K562 (cell line): ENCODE measurements around the gene IRAK2. TPM values are rescaled to one million over a fixed set of nuclear protein-coding genes. Genes with fewer than 3 reads are reported as not detected.
A peak's percentile ranks its signal among the peaks of the same experiment; 100 is the strongest.

Source experiments
- ATF1 ChIP-seq, 2 experiments: fragments of 450-650 bp in 1 of 2; IDR thresholded peaks; 2 replicates each; pipeline ENCODE4 v1.6.1; 2016; ENCODE audit warnings: missing compliant biosample characterization in 1 of 2, missing genetic modification characterization in 1 of 2
- ATF3 ChIP-seq, 2 experiments: fragments of 450-650 bp in 1 of 2; sonication (generic) in 1 of 2; formaldehyde crosslinking in 1 of 2; IDR thresholded peaks in 1 of 2; conservative IDR thresholded peaks in 1 of 2; 2 replicates each; pipeline versions ENCODE4 v1.6.1 to v1.8.1; 2016 to 2023; ENCODE audit warnings: mild to moderate bottlenecking in 2 of 2, moderate library complexity in 2 of 2, inconsistent platforms in 1 of 2, missing genetic modification reagents in 1 of 2
- BCOR ChIP-seq: fragments of 450-650 bp; IDR thresholded peaks from 2 replicates; pipeline ENCODE4 v1.6.1; 2016
- COPS2 ChIP-seq: fragments of 450-650 bp; conservative IDR thresholded peaks from 2 replicates; pipeline ENCODE4 v1.6.1; 2016; ENCODE audit warnings: mild to moderate bottlenecking, moderate library complexity
- EP400 ChIP-seq: fragments of 450-650 bp; IDR thresholded peaks from 2 replicates; pipeline ENCODE4 v1.6.1; 2017; ENCODE audit warnings: antibody characterized with exemption, mild to moderate bottlenecking, moderate library complexity
- FOXP1 ChIP-seq: sonication (generic); formaldehyde crosslinking; IDR thresholded peaks from 2 replicates; pipeline ENCODE4 v1.8.0; 2022; ENCODE audit warnings: mild to moderate bottlenecking, missing genetic modification reagents
- HMGN3 ChIP-seq: IDR thresholded peaks from 2 replicates; pipeline ENCODE4 v1.6.1; 2011; ENCODE audit warnings: borderline replicate concordance, low read depth, mild to moderate bottlenecking, mixed read lengths, low read length; ENCODE audit not compliant: insufficient read length; ENCODE audit errors: extremely low read depth
- MBD2 ChIP-seq: sonication (generic); IDR thresholded peaks from 2 replicates; pipeline ENCODE4 v1.6.1; 2016; ENCODE audit warnings: low read depth, borderline replicate concordance
- NCOR1 ChIP-seq: fragments of 450-650 bp; IDR thresholded peaks from 2 replicates; pipeline ENCODE4 v1.6.1; 2016; ENCODE audit warnings: mild to moderate bottlenecking, moderate library complexity
- NFIC ChIP-seq: fragments of 450-650 bp; IDR thresholded peaks from 2 replicates; pipeline ENCODE4 v1.6.1; 2017; ENCODE audit warnings: mild to moderate bottlenecking, inconsistent platforms
- PHTF2 ChIP-seq: fragments of 250-450 bp; sonication (Bioruptor Pico); IDR thresholded peaks from 2 replicates; pipeline ENCODE4 v1.5.0; 2021; ENCODE audit warnings: mild to moderate bottlenecking
- POLR2G ChIP-seq: fragments of 200-400 bp; formaldehyde crosslinking; IDR thresholded peaks from 2 replicates; pipeline ENCODE4 v1.6.1; 2017; ENCODE audit warnings: low read depth, mild to moderate bottlenecking, antibody characterized with exemption, low read length, moderate library complexity
- PYGO2 ChIP-seq: fragments of 450-650 bp; IDR thresholded peaks from 2 replicates; pipeline ENCODE4 v1.6.1; 2016; ENCODE audit warnings: mild to moderate bottlenecking, missing genetic modification characterization, moderate library complexity, missing compliant biosample characterization
- SAFB ChIP-seq: fragments of 200-400 bp; formaldehyde crosslinking; IDR thresholded peaks from 2 replicates; pipeline ENCODE4 v1.6.1; 2017; ENCODE audit warnings: low read depth, low read length, borderline replicate concordance
- SMARCB1 ChIP-seq: IDR thresholded peaks from 2 replicates; pipeline ENCODE4 v1.6.1; 2011; ENCODE audit warnings: improper control_type of control experiment, low read depth; ENCODE audit not compliant: insufficient read length
- SRSF7 ChIP-seq: fragments of 200-400 bp; formaldehyde crosslinking; optimal IDR thresholded peaks from 2 replicates; pipeline ENCODE3; 2017; ENCODE audit warnings: mild to moderate bottlenecking, low read depth, low read length
- TSC22D4 ChIP-seq: fragments of 450-650 bp; IDR thresholded peaks from 2 replicates; pipeline ENCODE4 v1.6.1; 2016; ENCODE audit warnings: missing genetic modification characterization, missing biosample characterization, control low read depth
- U2AF2 ChIP-seq: fragments of 200-400 bp; formaldehyde crosslinking; optimal IDR thresholded peaks from 2 replicates; pipeline ENCODE3; 2017; ENCODE audit warnings: low read depth, mild to moderate bottlenecking, low read length
- ZNF23 ChIP-seq: fragments of 250-450 bp; sonication (Bioruptor Pico); IDR thresholded peaks from 2 replicates; pipeline ENCODE4 v1.4.0; 2020; ENCODE audit warnings: mild to moderate bottlenecking
- polyA plus RNA-seq, 8 experiments: library from polyadenylated mRNA; depleted of rRNA in 4 of 8; stranded (reverse) in 5 of 8; unstranded in 3 of 8; fragments of >200 nt; fragmentation: Nextera tagmentation in 2 of 8; fragmentation: Illumina TruSeq in 1 of 8; extraction: Ambion mirVana in 2 of 8; extraction: Trizol in 1 of 8; gene quantifications; 2 replicates each; pipeline versions ENCODE4 v1.2.1 to v1.2.3, GENCODE V29; 2011 to 2014; ENCODE audit warnings: inconsistent platforms in 1 of 8, missing spikeins in 1 of 8
- total RNA-seq, 7 experiments: library from RNA; depleted of rRNA in 6 of 7; stranded (reverse); fragments of >200 nt in 6 of 7; fragmentation: Illumina TruSeq in 2 of 7; extraction: Trizol in 2 of 7; gene quantifications; 2 replicates each; pipeline versions ENCODE4 v1.2.1 to v1.2.3, GENCODE V29; 2011 to 2021; ENCODE audit warnings: low replicate concordance in 1 of 7
- TF ChIP-seq, protein P1 (sequence below), 2 experiments: IDR thresholded peaks in 1 of 2; conservative IDR thresholded peaks in 1 of 2; 2 replicates each; pipeline ENCODE4 v1.6.1; 2016; ENCODE audit warnings: low read depth in 2 of 2, mild to moderate bottlenecking in 1 of 2, missing compliant biosample characterization in 1 of 2, missing genetic modification characterization in 1 of 2, moderate library complexity in 1 of 2
- TF ChIP-seq, protein P2 (sequence below): fragments of 450-650 bp; formaldehyde crosslinking; IDR thresholded peaks from 2 replicates; pipeline ENCODE4 v1.4.0; 2022; ENCODE audit warnings: mild to moderate bottlenecking, moderate library complexity
- TF ChIP-seq, protein P3 (sequence below): fragments of 450-650 bp; conservative IDR thresholded peaks from 2 replicates; pipeline ENCODE4 v1.6.1; 2016; ENCODE audit warnings: missing genetic modification characterization, low read depth, mild to moderate bottlenecking, missing compliant biosample characterization, moderate library complexity

IRAK2 gene
- total and polyA plus RNA-seq, 9 of the 15 experiments (the other 6 are each of a cell fraction or from before 2014, with no cell fraction given): 0.42 to 4.4 (median 2.7) TPM

- TF ChIP-seq, protein P1, sequence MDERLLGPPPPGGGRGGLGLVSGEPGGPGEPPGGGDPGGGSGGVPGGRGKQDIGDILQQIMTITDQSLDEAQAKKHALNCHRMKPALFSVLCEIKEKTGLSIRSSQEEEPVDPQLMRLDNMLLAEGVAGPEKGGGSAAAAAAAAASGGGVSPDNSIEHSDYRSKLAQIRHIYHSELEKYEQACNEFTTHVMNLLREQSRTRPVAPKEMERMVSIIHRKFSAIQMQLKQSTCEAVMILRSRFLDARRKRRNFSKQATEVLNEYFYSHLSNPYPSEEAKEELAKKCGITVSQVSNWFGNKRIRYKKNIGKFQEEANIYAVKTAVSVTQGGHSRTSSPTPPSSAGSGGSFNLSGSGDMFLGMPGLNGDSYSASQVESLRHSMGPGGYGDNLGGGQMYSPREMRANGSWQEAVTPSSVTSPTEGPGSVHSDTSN (CRISPR knock-in tag; IDR thresholded peaks at IDR 0.05; ENCODE audit: low read depth): no peak
- TF ChIP-seq, protein P1 (tag; conservative IDR thresholded peaks at IDR 0.05; ENCODE audit: low read depth): no peak
- TF ChIP-seq, protein P2, sequence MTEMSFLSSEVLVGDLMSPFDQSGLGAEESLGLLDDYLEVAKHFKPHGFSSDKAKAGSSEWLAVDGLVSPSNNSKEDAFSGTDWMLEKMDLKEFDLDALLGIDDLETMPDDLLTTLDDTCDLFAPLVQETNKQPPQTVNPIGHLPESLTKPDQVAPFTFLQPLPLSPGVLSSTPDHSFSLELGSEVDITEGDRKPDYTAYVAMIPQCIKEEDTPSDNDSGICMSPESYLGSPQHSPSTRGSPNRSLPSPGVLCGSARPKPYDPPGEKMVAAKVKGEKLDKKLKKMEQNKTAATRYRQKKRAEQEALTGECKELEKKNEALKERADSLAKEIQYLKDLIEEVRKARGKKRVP (CRISPR knock-in tag): peak; percentile 44; the same call in 1 of the 2 replicates
- TF ChIP-seq MBD2 (peak; percentile 77; the same call in 1 of the 2 replicates), NFIC (peak; percentile 61; the same call in 1 of the 2 replicates), COPS2 (no peak), HMGN3 (peak; percentile 80), NCOR1 (no peak; the same call in 1 of the 2 replicates), ATF3 (IDR thresholded peaks at IDR 0.05) (no peak), ATF3 (CRISPR knock-in tag; conservative IDR thresholded peaks at IDR 0.05) (peak; percentile 83; the same call in 1 of the 2 replicates), ZNF23 (CRISPR knock-in tag) (no peak), PYGO2 (tag) (no peak), BCOR (no peak), FOXP1 (CRISPR knock-in tag) (peak; percentile 50; the same call in 1 of the 2 replicates), U2AF2 (no peak), ATF1 (CRISPR knock-in tag; IDR thresholded peaks at IDR 0.05) (no peak), ATF1 (tag; IDR thresholded peaks at IDR 0.05) (peak; percentile 97), POLR2G (peak; percentile 98), TSC22D4 (no peak), EP400 (peak; percentile 94), SRSF7 (no peak), SAFB (peak; percentile 94; the same call in 1 of the 2 replicates), SMARCB1 (peak; percentile 60), PHTF2 (CRISPR knock-in tag) (no peak)
- TF ChIP-seq, protein P3, sequence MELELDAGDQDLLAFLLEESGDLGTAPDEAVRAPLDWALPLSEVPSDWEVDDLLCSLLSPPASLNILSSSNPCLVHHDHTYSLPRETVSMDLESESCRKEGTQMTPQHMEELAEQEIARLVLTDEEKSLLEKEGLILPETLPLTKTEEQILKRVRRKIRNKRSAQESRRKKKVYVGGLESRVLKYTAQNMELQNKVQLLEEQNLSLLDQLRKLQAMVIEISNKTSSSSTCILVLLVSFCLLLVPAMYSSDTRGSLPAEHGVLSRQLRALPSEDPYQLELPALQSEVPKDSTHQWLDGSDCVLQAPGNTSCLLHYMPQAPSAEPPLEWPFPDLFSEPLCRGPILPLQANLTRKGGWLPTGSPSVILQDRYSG (tag): peak; percentile 55; the same call in 1 of the 2 replicates
These were observed 49.2 kb upstream of the IRAK2 start, which contains the start of gene BRK1 (continued) for GRCh38 chr3:10115326-10116137.
